Naive thymus-derived CD8-positive, alpha-beta T cell (primary cell): ENCODE measurements around the gene BCR. TPM values are rescaled to one million over a fixed set of nuclear protein-coding genes. Genes with fewer than 3 reads are reported as not detected.

Experiments
- ATAC-seq, 2 donors: fragments of 150-1000 bp; cut with Tn5 transposase in 1 of 2; sonication (Bioruptor Pico), chemical (Tn5 transposase) in 1 of 2; 1 replicate in 1 of 2; 2 replicates in 1 of 2; pipeline ENCODE4 v1.10.0; 2021; ENCODE audit warnings: mild to moderate bottlenecking in 2 of 2, moderate library complexity in 2 of 2
- POLR2A ChIA-PET: fragments of 350-600 bp; sonication (Branson Sonifier 250); formaldehyde crosslinking; loops from one replicate; lab custom pipeline; 2021; ENCODE audit warnings: antibody characterized with exemption; lab: Charles Lee
- DNase-seq, 10 donors: peaks; one replicate each; pipeline versions ENCODE4 v3.0.0 to v3.0.0-alpha.2; 2020 to 2022
- H3K27ac Mint-ChIP-seq, 10 donors: one replicate each; pipeline ENCODE4 v1.8.0; 2020 to 2022; ENCODE audit warnings: mild to moderate bottlenecking in 10 of 10, mixed read lengths in 10 of 10, moderate library complexity in 4 of 10, inconsistent platforms in 1 of 10
- H3K27me3 Mint-ChIP-seq, 5 donors: one replicate each; pipeline ENCODE4 v1.8.0; 2021 to 2022; ENCODE audit warnings: mixed read lengths in 5 of 5
- H3K36me3 Mint-ChIP-seq, 3 donors: one replicate each; pipeline ENCODE4 v1.8.0; 2020 to 2022; ENCODE audit warnings: mixed read lengths in 3 of 3, mild to moderate bottlenecking in 2 of 3, inconsistent platforms in 1 of 3
- H3K4me1 Mint-ChIP-seq, 4 donors: one replicate each; pipeline ENCODE4 v1.8.0; 2021 to 2022; ENCODE audit warnings: mixed read lengths in 4 of 4
- H3K4me3 Mint-ChIP-seq, 10 donors: one replicate each; pipeline ENCODE4 v1.8.0; 2020 to 2022; ENCODE audit warnings: mild to moderate bottlenecking in 10 of 10, mixed read lengths in 10 of 10, moderate library complexity in 6 of 10, inconsistent platforms in 1 of 10
- H3K9me3 Mint-ChIP-seq, 9 donors: one replicate each; pipeline ENCODE4 v1.8.0; 2020 to 2022; ENCODE audit warnings: mixed read lengths in 9 of 9, mild to moderate bottlenecking in 3 of 9, inconsistent platforms in 1 of 9, moderate library complexity in 1 of 9
- polyA plus RNA-seq, 3 donors: library from polyadenylated mRNA; unstranded; fragments of 300-500 nt; fragmentation: Illumina TruSeq; gene quantifications; one replicate each; pipeline ENCODE4 v1.2.3, GENCODE V29; 2021
- total RNA-seq, 8 experiments: library from RNA in 2 of 8; stranded (reverse) in 2 of 8; gene quantifications; one replicate each; pipeline ENCODE4 v1.2.3 and lab custom pipeline; 2021 to 2026

The BCR gene
- total and polyA plus RNA-seq, 5 experiments from 2014 or later = 3.8 to 76.9 (median 18.3) TPM

GRCh38 chr22:23166042-23166831, 14.1 kb upstream of the BCR start:
- Mint-ChIP-seq H3K9me3 (no peaks in the 10 kb centered on the region), H3K27ac (peak overlapping the region in 3 of 10 donors; percentile 12 to 40 (median 17)), H3K4me3 (no peak overlapping the region), H3K36me3 (no peaks in the 10 kb centered on the region), H3K27me3 (no peaks in the 10 kb centered on the region), H3K4me1 (peaks cover 0 to 6% (median 0%) of the 10 kb centered on the region in 4 donors)
- ATAC-seq (no peak), DNase-seq (no peak)
- POLR2A ChIA-PET = no interaction called here

- no peaks in the 10 kb centered on the region for H3K9me3 Mint-ChIP-seq
- DNase-seq = no peak
- H3K27ac Mint-ChIP-seq = peak overlapping the region in 1 of 10 donors; percentile 12
These were observed 13.3 kb upstream of the BCR start for GRCh38 chr22:23166841-23167616.

DNA sequence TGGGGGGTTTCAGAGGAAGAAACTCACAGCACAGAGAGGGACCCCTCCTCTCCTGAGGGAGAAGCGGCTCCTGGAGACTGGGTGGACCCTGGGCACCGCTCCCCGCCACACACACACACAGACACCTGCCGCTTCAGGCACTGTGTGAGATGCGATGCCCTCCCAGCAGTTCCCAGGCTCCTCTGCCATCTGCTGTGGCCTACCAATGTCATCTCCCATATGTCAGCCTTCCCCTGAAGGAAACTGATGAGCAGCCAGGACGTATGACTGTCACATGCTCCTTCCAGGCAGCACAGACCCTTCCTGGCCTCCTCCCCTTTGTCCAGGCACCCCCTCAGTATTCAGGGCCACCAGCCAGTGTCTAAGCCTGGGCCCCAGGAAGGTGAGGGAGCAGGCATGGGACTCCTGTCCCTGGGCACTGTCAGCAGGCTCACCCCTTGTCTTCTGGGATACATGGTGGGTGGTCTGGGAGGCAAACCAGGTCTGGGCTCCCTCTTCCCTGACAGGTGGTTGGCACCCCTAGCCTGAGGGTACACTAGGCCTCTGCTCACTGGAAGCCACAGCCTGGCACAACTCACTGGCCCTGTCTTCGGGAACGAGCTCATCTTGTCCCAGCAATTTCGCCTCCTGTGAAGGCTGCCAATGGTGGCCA, 11.8 kb upstream of the BCR start:
- H3K27me3 Mint-ChIP-seq = no peaks in the 10 kb centered on the region
- H3K4me1 Mint-ChIP-seq = peaks cover 0 to 3% (median 0%) of the 10 kb centered on the region in 4 donors
- POLR2A ChIA-PET = interaction anchor here (0.9 kb wide), 1 partner anchor 33 kb away, joined by 3 read pairs; no protein-coding TSS in a partner anchor
- no peak overlapping the region for H3K27ac Mint-ChIP-seq
- no peaks in the 10 kb centered on the region for H3K9me3 Mint-ChIP-seq
- ATAC-seq (no peak), DNase-seq (no peak)
- no peaks in the 10 kb centered on the region for H3K36me3 Mint-ChIP-seq
- no peak overlapping the region for H3K4me3 Mint-ChIP-seq

More at GRCh38 chr22:23166841-23167616, 13.3 kb upstream of the BCR start:
- no peak overlapping the region for H3K4me3 Mint-ChIP-seq
- peaks cover 0 to 6% (median 0%) of the 10 kb centered on the region in 4 donors for H3K4me1 Mint-ChIP-seq
- POLR2A ChIA-PET = interaction anchor here (0.6 kb wide), 1 partner anchor 23 kb away, joined by 3 read pairs; no protein-coding TSS in a partner anchor
- no peak for ATAC-seq
- H3K36me3 Mint-ChIP-seq = no peaks in the 10 kb centered on the region
- H3K27me3 Mint-ChIP-seq = no peaks in the 10 kb centered on the region

DNA sequence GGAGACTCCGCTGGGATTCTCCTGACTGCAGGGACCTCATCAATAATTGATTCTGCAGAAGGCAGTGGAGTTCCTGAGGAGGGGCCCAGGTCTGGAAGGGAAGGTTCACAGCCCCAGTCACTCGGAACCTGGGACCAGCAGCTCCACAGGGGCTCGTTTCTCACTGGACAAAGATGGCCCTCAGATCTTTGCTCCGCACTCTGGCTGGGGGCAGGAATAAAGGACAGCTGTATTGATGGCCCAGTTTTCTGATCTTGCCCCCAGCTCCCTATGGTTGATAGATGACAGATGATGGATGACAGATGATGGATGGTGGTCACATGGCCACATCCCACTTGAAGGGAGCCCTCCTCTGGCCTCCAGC, 11.3 kb upstream of the BCR start:
- Mint-ChIP-seq H3K27me3 (no peaks in the 10 kb centered on the region), H3K4me3 (no peak overlapping the region), H3K9me3 (no peaks in the 10 kb centered on the region), H3K27ac (peak overlapping the region in 3 of 10 donors; percentile 48 to 71 (median 57)), H3K4me1 (peaks cover 2 to 5% (median 4%) of the 10 kb centered on the region in 4 donors), H3K36me3 (no peaks in the 10 kb centered on the region)
- DNase-seq (no peak), ATAC-seq (no peak)
- POLR2A ChIA-PET = interaction anchor here (0.9 kb wide), 1 partner anchor 33 kb away, joined by 3 read pairs; no protein-coding TSS in a partner anchor

GRCh38 chr22:23175817-23176644, 4.3 kb upstream of the BCR start:
- Mint-ChIP-seq H3K27ac (peak overlapping the region in 8 of 10 donors; percentile 18 to 83 (median 68)), H3K9me3 (peaks cover 0 to 15% (median 0%) of the 10 kb centered on the region in 9 donors), H3K27me3 (no peaks in the 10 kb centered on the region), H3K4me3 (peak overlapping the region in 2 of 10 donors; percentile 19 to 57), H3K4me1 (peaks cover 18 to 43% (median 30%) of the 10 kb centered on the region in 4 donors), H3K36me3 (no peaks in the 10 kb centered on the region)
- no peak for ATAC-seq
- POLR2A ChIA-PET = interaction anchor here (1.4 kb wide), 1 partner anchor 106 kb away, joined by 5 read pairs; no protein-coding TSS in a partner anchor
- no peak for DNase-seq

DNA sequence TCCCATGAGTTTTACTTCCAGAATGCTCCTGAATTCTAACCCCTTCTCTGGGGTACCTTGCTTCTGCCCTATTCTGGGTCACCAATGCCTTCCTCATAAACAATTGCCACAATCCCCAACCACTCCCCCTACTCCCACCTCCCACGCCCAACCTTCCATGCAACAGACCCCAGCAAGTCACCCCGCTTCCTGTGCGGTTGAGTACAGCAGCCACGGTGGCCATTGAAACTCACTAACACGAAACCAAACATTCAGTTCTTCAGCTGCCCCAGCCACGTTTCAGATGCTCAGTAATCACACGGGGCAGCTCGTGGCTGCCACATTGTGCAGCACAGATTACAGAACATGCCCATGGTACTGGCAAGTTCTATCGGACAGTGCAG, 3.7 kb upstream of the BCR start:
- H3K4me3 Mint-ChIP-seq = peak overlapping the region in 2 of 10 donors; percentile 3 to 57

DNA sequence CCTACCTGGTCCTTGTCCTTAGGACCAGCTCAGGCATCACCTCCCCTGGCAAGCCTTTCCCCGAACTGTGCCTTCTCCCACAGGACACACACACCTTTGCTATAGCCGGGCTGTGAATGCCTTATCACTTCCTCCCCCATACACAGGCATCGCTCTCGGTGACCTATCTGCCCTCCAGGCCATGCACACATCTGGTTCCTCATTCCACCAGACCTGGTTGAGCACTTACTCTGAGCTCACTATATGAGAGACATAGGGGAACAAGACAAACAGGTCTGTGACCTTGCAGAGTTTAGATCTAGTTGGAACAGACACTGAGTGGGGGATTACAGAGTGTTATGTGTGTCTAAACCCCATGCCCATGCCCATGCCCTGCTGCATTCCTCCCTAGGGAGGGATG, 3.1 kb upstream of the BCR start:
- peaks cover 22 to 49% (median 35%) of the 10 kb centered on the region in 4 donors for H3K4me1 Mint-ChIP-seq
- no peak for ATAC-seq
- peaks cover 0 to 15% (median 0%) of the 10 kb centered on the region in 9 donors for H3K9me3 Mint-ChIP-seq
- no peaks in the 10 kb centered on the region for H3K27me3 Mint-ChIP-seq
- POLR2A ChIA-PET = interaction anchor here (1.4 kb wide), 1 partner anchor 105 kb away, joined by 5 read pairs; no protein-coding TSS in a partner anchor
- H3K27ac Mint-ChIP-seq = peak overlapping the region in 3 of 10 donors; percentile 27 to 79 (median 45)
- H3K36me3 Mint-ChIP-seq = no peaks in the 10 kb centered on the region
- peak overlapping the region in 1 of 10 donors; percentile 39 for H3K4me3 Mint-ChIP-seq
- DNase-seq = no peak

More for the DNA sequence above, 3.7 kb upstream of the BCR start:
- Mint-ChIP-seq H3K27ac (peak overlapping the region in 5 of 10 donors; percentile 58 to 83 (median 63)), H3K4me1 (peaks cover 18 to 43% (median 30%) of the 10 kb centered on the region in 4 donors), H3K9me3 (peaks cover 0 to 15% (median 0%) of the 10 kb centered on the region in 9 donors), H3K27me3 (no peaks in the 10 kb centered on the region), H3K36me3 (no peaks in the 10 kb centered on the region)
- ATAC-seq (no peak), DNase-seq (no peak)
- POLR2A ChIA-PET = interaction anchor here (1.4 kb wide), 1 partner anchor 105 kb away, joined by 5 read pairs; no protein-coding TSS in a partner anchor

DNA sequence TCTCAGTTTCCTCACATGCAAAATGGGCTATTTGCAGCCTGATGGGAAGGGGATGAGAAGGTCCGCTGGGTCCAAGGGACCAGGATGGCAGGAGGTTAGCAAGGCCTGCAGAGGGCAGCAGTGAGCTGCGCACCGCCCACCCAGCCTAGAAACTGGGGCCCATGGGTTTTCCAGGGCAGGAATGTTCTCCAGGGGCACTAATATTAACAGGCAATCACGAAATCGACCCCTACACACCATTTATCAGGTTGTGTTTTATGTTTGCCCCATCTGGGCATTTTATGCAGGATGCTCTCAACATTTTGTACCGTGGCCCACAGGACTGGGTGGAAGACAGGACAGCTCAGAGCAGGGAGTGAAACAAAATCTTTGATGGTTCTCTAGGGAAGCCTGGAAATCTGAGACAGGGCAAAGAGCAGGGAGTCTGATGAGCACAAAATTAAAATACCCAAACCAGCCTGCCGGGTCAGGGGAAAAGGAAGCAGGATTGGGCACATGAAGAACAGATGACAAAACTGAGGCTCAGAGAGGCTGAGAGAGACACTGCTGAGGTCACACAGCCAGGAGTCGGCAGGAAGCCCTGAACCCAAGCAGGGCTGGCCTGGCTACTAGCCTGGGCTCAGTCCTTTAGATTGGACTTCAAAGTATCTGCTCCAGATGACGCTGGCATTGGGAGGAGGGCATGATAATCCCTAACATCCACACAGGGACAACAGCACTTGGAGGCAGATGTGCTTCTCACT, 1.6 kb upstream of the BCR start:
- H3K4me1 Mint-ChIP-seq = peaks cover 36 to 64% (median 49%) of the 10 kb centered on the region in 4 donors
- ATAC-seq = peak; percentile 13 to 19
- H3K27me3 Mint-ChIP-seq = no peaks in the 10 kb centered on the region
- no peaks in the 10 kb centered on the region for H3K36me3 Mint-ChIP-seq
- POLR2A ChIA-PET = interaction anchor here (0.9 to 3.9 kb wide), 7 partner anchors 34 to 114 kb away, joined by 3 to 29 read pairs (median 5); no protein-coding TSS in a partner anchor
- H3K9me3 Mint-ChIP-seq = peaks cover 0 to 15% (median 0%) of the 10 kb centered on the region in 9 donors
- peak; percentile 34 to 79 (median 62) for DNase-seq
- peak overlapping the region; percentile 57 to 93 (median 88) for H3K27ac Mint-ChIP-seq
- H3K4me3 Mint-ChIP-seq = peak overlapping the region; percentile 44 to 94 (median 82)

GRCh38 chr22:23179381-23180299, 669 bp upstream of the BCR start:
- peaks cover 38 to 68% (median 54%) of the 10 kb centered on the region in 4 donors for H3K4me1 Mint-ChIP-seq
- peaks cover 0 to 15% (median 0%) of the 10 kb centered on the region in 9 donors for H3K9me3 Mint-ChIP-seq
- ATAC-seq (no peak), DNase-seq (peak in 2 of 10 donors; percentile 11 to 15)
- H3K36me3 Mint-ChIP-seq = peaks cover 0 to 5% (median 0%) of the 10 kb centered on the region in 3 donors
- POLR2A ChIA-PET = interaction anchor here (0.7 to 3.9 kb wide), 11 partner anchors 35 to 206 kb away, joined by 3 to 29 read pairs (median 3); partner anchors contain the start of gene RSPH14
- peak overlapping the region; percentile 57 to 93 (median 88) for H3K27ac Mint-ChIP-seq
- H3K4me3 Mint-ChIP-seq = peak overlapping the region; percentile 75 to 94 (median 82)
- H3K27me3 Mint-ChIP-seq = no peaks in the 10 kb centered on the region
